HepG2 (cell line): ENCODE data around the gene GJC2. TPM values are rescaled to one million over a fixed set of nuclear protein-coding genes. Genes with fewer than 3 reads are reported as not detected.

Experiments
- ARNT ChIP-seq: fragments of 450-650 bp; IDR thresholded peaks from 2 replicates; pipeline ENCODE4 v1.6.1; 2017
- ELF3 ChIP-seq: IDR thresholded peaks from 2 replicates; pipeline ENCODE4 v1.6.1; 2016; ENCODE audit warnings: missing genetic modification reagents, missing compliant biosample characterization
- EZH2 ChIP-seq: conservative IDR thresholded peaks from 2 replicates; pipeline ENCODE4 v1.6.1; 2012; ENCODE audit warnings: mild to moderate bottlenecking, low read depth, low read length, moderate library complexity
- GABPA ChIP-seq, 2 experiments: IDR thresholded peaks; 2 replicates each; pipeline ENCODE4 v1.6.1; 2011 to 2016; ENCODE audit warnings: low read depth in 2 of 2, low read length in 1 of 2, missing biosample characterization in 1 of 2, missing genetic modification characterization in 1 of 2
- HDAC1 ChIP-seq: sonication (generic); formaldehyde crosslinking; IDR thresholded peaks from 2 replicates; pipeline ENCODE4 v1.5.1; 2020; ENCODE audit warnings: mild to moderate bottlenecking, missing genetic modification reagents
- KAT8 ChIP-seq: IDR thresholded peaks from 2 replicates; pipeline ENCODE4 v1.6.1; 2016; ENCODE audit warnings: missing genetic modification reagents, missing compliant biosample characterization
- LBX2 ChIP-seq: sonication (generic); formaldehyde crosslinking; IDR thresholded peaks from 2 replicates; pipeline ENCODE4 v1.5.0; 2020; ENCODE audit warnings: missing genetic modification reagents, mild to moderate bottlenecking, borderline replicate concordance
- MLLT10 ChIP-seq: sonication (generic); formaldehyde crosslinking; IDR thresholded peaks from 2 replicates; pipeline ENCODE4 v1.4.0; 2020; ENCODE audit warnings: missing genetic modification reagents
- PAWR ChIP-seq: sonication (generic); formaldehyde crosslinking; IDR thresholded peaks from 2 replicates; pipeline ENCODE4 v1.4.0; 2020; ENCODE audit warnings: missing genetic modification reagents, mild to moderate bottlenecking, borderline replicate concordance
- PBX2 ChIP-seq: IDR thresholded peaks from 2 replicates; pipeline ENCODE4 v1.6.1; 2016; ENCODE audit warnings: control low read depth
- PHF20 ChIP-seq: sonication (generic); formaldehyde crosslinking; IDR thresholded peaks from 2 replicates; pipeline ENCODE4 v1.5.0; 2020; ENCODE audit warnings: mild to moderate bottlenecking, missing genetic modification reagents
- POLR2A ChIP-seq, 2 experiments: IDR thresholded peaks; 2 replicates each; pipeline ENCODE4 v1.6.1; 2011; ENCODE audit warnings: low read depth in 2 of 2, low read length in 2 of 2, mild to moderate bottlenecking in 1 of 2, moderate library complexity in 1 of 2; ENCODE audit not compliant: insufficient read depth in 1 of 2
- RBM39 ChIP-seq: fragments of 200-400 bp; formaldehyde crosslinking; IDR thresholded peaks from one replicate; pipeline ENCODE4 v1.6.1; 2018; ENCODE audit warnings: antibody characterized with exemption, mild to moderate bottlenecking, low read depth, low read length; ENCODE audit not compliant: poor library complexity, severe bottlenecking
- SIX1 ChIP-seq: sonication (generic); formaldehyde crosslinking; IDR thresholded peaks from 2 replicates; pipeline ENCODE4 v1.4.0; 2020; ENCODE audit warnings: missing genetic modification reagents, borderline replicate concordance
- SMAD3 ChIP-seq: sonication (generic); formaldehyde crosslinking; IDR thresholded peaks from 2 replicates; pipeline ENCODE4 v1.4.0; 2020; ENCODE audit warnings: missing genetic modification reagents
- SP2 ChIP-seq: sonication (generic); formaldehyde crosslinking; IDR thresholded peaks from 2 replicates; pipeline ENCODE4 v1.5.1; 2020; ENCODE audit warnings: mild to moderate bottlenecking, missing genetic modification reagents
- SYNCRIP ChIP-seq: fragments of 200-400 bp; formaldehyde crosslinking; IDR thresholded peaks from 2 replicates; pipeline ENCODE4 v1.6.1; 2018; ENCODE audit warnings: mild to moderate bottlenecking, low read depth, low read length; ENCODE audit not compliant: insufficient read depth
- ZNF281 ChIP-seq: sonication (generic); formaldehyde crosslinking; IDR thresholded peaks from 2 replicates; pipeline ENCODE4 v1.4.0; 2020; ENCODE audit warnings: missing genetic modification reagents, borderline replicate concordance
- ZNF296 ChIP-seq: sonication (generic); formaldehyde crosslinking; conservative IDR thresholded peaks from 2 replicates; pipeline ENCODE4 v1.5.0; 2020; ENCODE audit warnings: mild to moderate bottlenecking, missing genetic modification reagents
- ZNF30 ChIP-seq: sonication (generic); formaldehyde crosslinking; IDR thresholded peaks from 2 replicates; pipeline ENCODE4 v1.5.0; 2020; ENCODE audit warnings: mild to moderate bottlenecking, missing genetic modification reagents
- ZNF383 ChIP-seq: sonication (generic); formaldehyde crosslinking; IDR thresholded peaks from 2 replicates; pipeline ENCODE4 v1.4.0; 2020; ENCODE audit warnings: missing genetic modification reagents, mild to moderate bottlenecking, borderline replicate concordance
- ZNF431 ChIP-seq: sonication (generic); formaldehyde crosslinking; IDR thresholded peaks from 2 replicates; pipeline ENCODE4 v1.9.0; 2022; ENCODE audit warnings: missing genetic modification reagents, low read depth, mild to moderate bottlenecking, borderline replicate concordance
- ZNF552 ChIP-seq: sonication (generic); formaldehyde crosslinking; IDR thresholded peaks from 2 replicates; pipeline ENCODE4 v1.9.0; 2022; ENCODE audit warnings: missing genetic modification reagents, mild to moderate bottlenecking, borderline replicate concordance
- ZNF724P ChIP-seq: sonication (generic); formaldehyde crosslinking; IDR thresholded peaks from 2 replicates; pipeline ENCODE4 v1.8.0; 2022; ENCODE audit warnings: missing genetic modification reagents, borderline replicate concordance
- ZNF747 ChIP-seq: sonication (generic); formaldehyde crosslinking; IDR thresholded peaks from 2 replicates; pipeline ENCODE4 v1.8.1; 2023; ENCODE audit warnings: missing genetic modification reagents, mild to moderate bottlenecking, borderline replicate concordance
- ZNF749 ChIP-seq: sonication (generic); formaldehyde crosslinking; IDR thresholded peaks from 2 replicates; pipeline ENCODE4 v1.8.0; 2022; ENCODE audit warnings: mild to moderate bottlenecking, missing genetic modification reagents, moderate library complexity, borderline replicate concordance
- ZNF891 ChIP-seq: sonication (generic); formaldehyde crosslinking; IDR thresholded peaks from 2 replicates; pipeline ENCODE4 v1.5.0; 2020; ENCODE audit warnings: mild to moderate bottlenecking, missing genetic modification reagents
- polyA plus RNA-seq, 8 experiments: library from polyadenylated mRNA; depleted of rRNA in 3 of 8; stranded (reverse) in 7 of 8; unstranded in 1 of 8; fragments of >200 nt; fragmentation: Illumina TruSeq in 4 of 8; extraction: Trizol in 4 of 8; gene quantifications; 2 replicates each; pipeline versions ENCODE4 v1.2.1 to v1.2.3, GENCODE V29; 2011 to 2016; ENCODE audit warnings: low read depth in 4 of 8, missing spikeins in 1 of 8, mixed read lengths in 1 of 8; ENCODE audit not compliant: insufficient read depth in 1 of 8
- total RNA-seq, 5 experiments: library from RNA; depleted of rRNA; stranded (reverse); fragments of >200 nt; fragmentation: Illumina TruSeq; extraction: Trizol; gene quantifications; 2 replicates each; pipeline ENCODE4 v1.2.3, GENCODE V29; 2016; ENCODE audit warnings: low read depth in 1 of 5

The GJC2 gene
- total and polyA plus RNA-seq, 2 of the 13 experiments (the other 11 are each of a cell fraction or from before 2014, with no cell fraction given): 1.6 to 3.8 TPM

- TF ChIP-seq PBX2 (CRISPR knock-in tag): no peak
- no peak for TF ChIP-seq EZH2
- peak; percentile 84 for TF ChIP-seq PHF20 (CRISPR knock-in tag)
- no peak for TF ChIP-seq LBX2
- peak in 1 of 2 experiments; percentile 73; a peak in 2 of 4 replicates for TF ChIP-seq POLR2A (IDR thresholded peaks at IDR 0.05; ENCODE audit: insufficient read depth in 1 of 2, low read depth in 2 of 2, low read length in 2 of 2)
- TF ChIP-seq SP2 (CRISPR knock-in tag): peak; percentile 75
- TF ChIP-seq ZNF431 (CRISPR knock-in tag): peak; percentile 96
- peak; percentile 67 for TF ChIP-seq RBM39
- TF ChIP-seq ELF3 (CRISPR knock-in tag): peak; percentile 77
- 0 out of 2 replicates have a peak, but pooled peaks have one; percentile 54 for TF ChIP-seq ZNF747 (CRISPR knock-in tag)
- no peak for TF ChIP-seq ARNT
- TF ChIP-seq ZNF552 (CRISPR knock-in tag): peak; percentile 39; the same call in 1 of the 2 replicates
- TF ChIP-seq ZNF749 (CRISPR knock-in tag): peak; percentile 65; the same call in 1 of the 2 replicates
- peak; percentile 46; the same call in 1 of the 2 replicates for TF ChIP-seq HDAC1 (CRISPR knock-in tag)
- TF ChIP-seq KAT8 (CRISPR knock-in tag): peak; percentile 87
- TF ChIP-seq ZNF383 (CRISPR knock-in tag): 0 out of 2 replicates have a peak, but pooled peaks have one; percentile 60
- no peak for TF ChIP-seq GABPA (IDR thresholded peaks at IDR 0.05; ENCODE audit: low read depth, low read length)
- TF ChIP-seq GABPA (CRISPR knock-in tag; IDR thresholded peaks at IDR 0.05; ENCODE audit: low read depth): peak; percentile 77
- no peak for TF ChIP-seq PAWR (CRISPR knock-in tag)
- 0 out of 2 replicates have a peak, but pooled peaks have one; percentile 31 for TF ChIP-seq ZNF724P
- peak; percentile 12; the same call in 1 of the 2 replicates for TF ChIP-seq ZNF281
- TF ChIP-seq SIX1 (CRISPR knock-in tag): no peak
- TF ChIP-seq ZNF296 (CRISPR knock-in tag): no peak
- TF ChIP-seq SYNCRIP: no peak
- TF ChIP-seq MLLT10 (CRISPR knock-in tag): no peak
- TF ChIP-seq SMAD3 (CRISPR knock-in tag): 0 out of 2 replicates have a peak, but pooled peaks have one; percentile 57
- TF ChIP-seq ZNF891 (CRISPR knock-in tag): no peak; the same call in 1 of the 2 replicates
- TF ChIP-seq ZNF30 (CRISPR knock-in tag): no peak
Observed at GRCh38 chr1:228165372-228166169, 15.8 kb downstream of the GJC2 start, which contains the start of gene IBA57 (continued).
